H1 (cell line): ENCODE measurements around the gene LONP2. TPM values are rescaled to one million over a fixed set of nuclear protein-coding genes. Genes with fewer than 3 reads are reported as not detected.

Experiments
- CHD7 ChIP-seq: fragments of 300-600 bp; sonication (generic); IDR thresholded peaks from 2 replicates; pipeline ENCODE4 v1.7.1; 2012; ENCODE audit warnings: low read length, moderate library complexity, mild to moderate bottlenecking, inconsistent platforms; ENCODE audit not compliant: insufficient replicate concordance
- CREB1 ChIP-seq: IDR thresholded peaks from 2 replicates; pipeline ENCODE4 v1.6.1; 2012; ENCODE audit warnings: inconsistent platforms
- GTF2F1 ChIP-seq: IDR thresholded peaks from 2 replicates; pipeline ENCODE4 v1.6.1; 2012; ENCODE audit warnings: low read depth, low read length, improper control_type of control experiment, borderline replicate concordance
- NRF1 ChIP-seq: IDR thresholded peaks from 2 replicates; pipeline ENCODE4 v1.6.1; 2011; ENCODE audit warnings: mild to moderate bottlenecking, low read depth, low read length, improper control_type of control experiment
- SAP30 ChIP-seq: fragments of 300-600 bp; sonication (generic); IDR thresholded peaks from 2 replicates; pipeline ENCODE4 v1.7.1; 2012; ENCODE audit warnings: low read length, moderate library complexity, mild to moderate bottlenecking, inconsistent platforms; ENCODE audit not compliant: insufficient read depth, insufficient replicate concordance
- polyA plus RNA-seq, 7 experiments: library from polyadenylated mRNA; depleted of rRNA in 3 of 7; stranded (reverse) in 5 of 7; unstranded in 2 of 7; fragments of >200 nt in 5 of 7; fragments of 200-250 nt in 2 of 7; gene quantifications; 1 replicate in 5 of 7; 2 replicates in 1 of 7; 4 replicates in 1 of 7; pipeline versions ENCODE4 v1.2.1 to v1.2.3, GENCODE V29; 2011 to 2013; ENCODE audit warnings: missing spikeins in 2 of 7, mixed read lengths in 2 of 7
- total RNA-seq: library from RNA; stranded (reverse); fragmentation: NEBNext Ultra II Directional; extraction: Animal tissue kit (Norgen Biotek cat#: 25700); gene quantifications from 2 replicates; pipeline ENCODE4 v1.2.1, GENCODE V29; 2021

LONP2 gene
- total and polyA plus RNA-seq, 2 of the 8 experiments (the other 6 are each of a cell fraction or from before 2014, with no cell fraction given), result 8.1 to 23.1 TPM

- no peak for TF ChIP-seq CHD7
- TF ChIP-seq CREB1, result no peak
- no peak for TF ChIP-seq NRF1
- no peak for TF ChIP-seq GTF2F1
- no peak for TF ChIP-seq SAP30
Observed at GRCh38 chr16:48246066-48246465, 2.0 kb downstream of the LONP2 start (continued).
